Activated T-cell treated with anti-CD3 and anti-CD28 coated beads, Interleukin-2, amount 50 U/mL, for 48 hours (primary cell): ENCODE data around the gene TMPRSS13.
A peak's percentile ranks its signal among the peaks of the same experiment; 100 is the strongest.

Experiments
- DNase-seq, 2 experiments: peaks; one replicate each; pipeline ENCODE4 v3.0.0-alpha.2; 2020

The TMPRSS13 gene

DNA sequence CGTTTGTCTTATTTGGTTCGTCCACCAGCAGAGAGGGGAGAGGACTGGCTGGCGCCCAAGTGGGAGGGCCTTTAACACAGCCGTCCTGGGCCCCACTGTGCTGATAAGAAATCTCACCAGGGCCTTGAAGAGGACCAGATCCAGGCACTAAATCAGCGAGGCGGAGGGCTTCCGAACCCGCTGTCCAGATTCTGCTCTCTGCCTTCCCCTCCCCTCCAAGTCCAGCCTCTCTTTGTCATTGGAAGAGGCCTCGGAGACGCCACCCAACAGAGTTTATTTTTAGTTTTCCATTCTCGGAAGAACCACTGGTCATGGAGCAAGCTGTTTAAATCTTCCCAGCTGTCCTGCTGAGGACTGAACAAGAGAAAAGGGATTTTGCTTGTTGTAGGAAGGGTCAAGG lies 43.4 kb downstream of the TMPRSS13 start:
- DNase-seq, result no peak

GRCh38 chr11:117884994-117885393 lies 44.2 kb downstream of the TMPRSS13 start:
- DNase-seq, result peak; percentile 34 to 50

- DNase-seq, result peak in 1 of 2 experiments; percentile 8
Measured at GRCh38 chr11:117883063-117883462, 46.1 kb downstream of the TMPRSS13 start.

GRCh38 chr11:117882311-117882905 lies 46.8 kb downstream of the TMPRSS13 start:
- DNase-seq, result peak in 1 of 2 experiments; percentile 7

GRCh38 chr11:117881217-117881616 lies 48.0 kb downstream of the TMPRSS13 start:
- peak in 1 of 2 experiments; percentile 7 for DNase-seq

GRCh38 chr11:117879516-117880480 lies 49.4 kb downstream of the TMPRSS13 start:
- DNase-seq, result peak in 1 of 2 experiments; percentile 9

DNA sequence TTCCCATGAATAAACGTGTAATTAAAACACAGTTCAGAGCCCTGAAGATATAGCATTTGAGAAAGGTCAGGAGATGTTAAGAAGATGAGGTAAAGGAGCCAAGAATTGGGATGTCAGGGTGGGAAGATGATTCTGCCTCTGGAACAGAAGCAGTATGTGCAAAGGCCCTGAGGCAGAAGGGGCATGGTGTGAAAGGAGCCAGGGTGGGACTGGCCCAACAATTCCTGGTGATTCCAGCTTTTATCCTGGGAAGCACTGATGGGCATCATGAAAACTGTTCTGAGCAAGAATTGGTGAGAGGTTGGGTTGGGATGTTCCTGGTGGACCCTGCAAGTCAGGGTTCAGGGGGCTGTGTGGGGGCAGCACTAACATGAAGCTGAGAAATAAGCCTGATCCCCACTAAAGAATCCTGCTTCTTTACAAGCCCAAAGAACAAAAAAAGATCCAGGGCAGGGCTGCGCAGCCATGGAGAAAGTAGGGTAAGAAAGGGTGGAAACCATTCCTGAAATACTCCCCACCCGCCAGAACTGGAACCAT lies 50.2 kb downstream of the TMPRSS13 start:
- DNase-seq, result peak in 1 of 2 experiments; percentile 4

GRCh38 chr11:117878314-117878938 lies 50.8 kb downstream of the TMPRSS13 start:
- DNase-seq, result peak in 1 of 2 experiments; percentile 9

DNA sequence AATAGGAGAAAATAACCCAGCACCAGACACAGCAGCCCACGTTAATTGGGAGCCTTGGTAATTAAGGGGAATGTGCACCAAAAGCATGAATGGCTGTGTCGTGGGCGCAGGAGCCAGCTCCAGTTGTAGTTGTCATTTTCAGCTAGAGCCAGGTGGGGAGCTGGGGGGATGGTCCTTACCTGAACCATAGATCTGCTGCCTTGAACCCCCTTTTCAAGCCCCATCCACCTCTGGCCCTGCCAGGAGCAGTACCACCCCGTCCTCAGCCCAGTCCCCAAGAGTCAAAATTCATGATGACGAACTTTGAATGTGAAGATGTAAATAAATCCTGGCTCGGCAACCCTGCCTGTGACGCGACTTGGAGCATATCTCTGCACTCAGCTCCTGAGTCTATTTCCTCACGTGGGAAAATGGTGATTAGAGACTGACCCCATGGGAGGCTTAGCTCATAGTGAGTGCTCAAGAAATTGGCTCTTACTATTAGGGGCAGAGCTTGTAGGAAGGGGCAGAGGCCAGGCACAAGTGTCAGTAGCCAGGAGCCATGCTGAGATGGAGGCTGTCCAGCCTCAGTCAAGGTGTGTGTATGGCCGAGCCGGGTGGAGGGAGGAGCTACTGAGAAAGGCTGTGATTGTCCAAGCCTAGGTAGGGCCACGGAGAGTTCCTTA lies 52.0 kb downstream of the TMPRSS13 start:
- peak in 1 of 2 experiments; percentile 11 for DNase-seq

DNA sequence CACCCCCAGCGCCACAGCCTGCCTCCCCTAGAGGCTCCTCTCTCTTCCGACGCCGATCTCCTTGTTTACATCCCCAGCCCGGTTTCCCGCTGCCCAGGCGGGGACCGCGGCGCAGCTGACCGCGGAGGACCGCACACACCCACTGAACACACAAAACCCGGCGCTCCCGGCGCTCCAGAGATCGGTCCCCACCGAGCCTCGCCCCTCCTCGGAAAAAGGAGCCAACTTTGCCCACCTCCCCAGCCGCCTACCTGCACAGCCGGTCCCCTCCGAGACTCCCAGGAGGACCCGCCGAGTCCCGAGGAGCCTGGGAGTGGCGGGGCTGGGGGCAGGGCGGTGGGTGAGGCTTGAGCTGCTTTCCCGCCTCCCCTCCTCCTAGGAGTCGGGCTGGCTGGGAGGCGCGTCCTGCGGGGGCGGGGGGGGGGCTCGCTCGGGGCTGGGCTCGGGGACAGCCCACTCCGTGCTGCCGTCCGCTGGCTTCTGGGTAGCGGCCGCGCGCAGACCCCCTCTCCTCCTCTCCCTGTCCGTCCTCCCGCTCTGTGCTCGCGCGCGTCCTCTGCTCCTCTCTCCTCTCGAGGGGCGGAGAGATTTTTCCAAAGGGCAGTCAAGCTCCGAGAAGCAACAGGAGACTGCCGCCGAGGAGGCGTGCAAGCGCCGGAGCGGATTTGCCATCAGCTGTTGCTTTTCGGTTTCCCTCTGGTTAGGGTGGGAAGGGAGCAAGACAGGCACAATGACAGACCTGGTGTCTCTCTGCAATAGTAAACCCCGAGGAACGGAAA lies 52.7 kb downstream of the TMPRSS13 start, which contains the start of gene FXYD6:
FXYD6 (minus strand) TSS at position 318 of the 779 bp plus-strand sequence. CDS start 33,882 bp downstream, outside the sequence.
- peak in 1 of 2 experiments; percentile 31 for DNase-seq

- DNase-seq, result no peak
Measured at GRCh38 chr11:117876059-117876340, 53.2 kb downstream of the TMPRSS13 start.

DNA sequence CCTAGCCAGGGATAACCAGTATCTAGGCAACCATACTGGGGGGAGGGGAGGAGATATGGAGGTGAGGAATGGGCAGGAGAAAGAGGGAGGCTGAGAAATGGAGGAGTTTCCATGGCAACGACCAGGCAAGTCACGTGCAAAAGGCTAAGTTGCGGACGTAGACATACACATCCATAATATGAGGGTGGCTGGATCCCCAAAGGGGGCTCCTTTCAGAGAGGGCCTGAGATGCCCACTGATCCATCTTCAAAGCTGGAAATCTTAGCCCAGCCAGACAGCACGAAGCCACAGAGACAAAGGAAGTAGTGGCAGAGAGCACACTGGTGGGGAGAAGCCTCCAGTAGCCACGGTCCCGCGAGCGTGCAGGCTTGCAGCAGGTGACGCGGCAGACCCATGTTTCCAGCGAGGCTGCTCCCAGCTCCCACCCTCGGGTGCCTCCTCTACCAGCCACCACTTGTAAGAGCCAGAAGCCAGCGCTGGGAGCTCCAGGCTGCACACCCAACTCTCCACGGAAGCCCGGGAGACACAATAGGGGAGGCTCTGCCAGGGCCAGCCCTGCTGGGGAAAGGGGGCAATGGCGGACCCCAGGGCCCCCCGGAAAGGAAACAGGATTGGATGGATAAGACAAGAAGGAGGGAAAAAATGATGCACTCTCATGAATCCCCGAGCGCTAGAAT lies 53.7 kb downstream of the TMPRSS13 start:
- DNase-seq, result peak in 1 of 2 experiments; percentile 42

DNA sequence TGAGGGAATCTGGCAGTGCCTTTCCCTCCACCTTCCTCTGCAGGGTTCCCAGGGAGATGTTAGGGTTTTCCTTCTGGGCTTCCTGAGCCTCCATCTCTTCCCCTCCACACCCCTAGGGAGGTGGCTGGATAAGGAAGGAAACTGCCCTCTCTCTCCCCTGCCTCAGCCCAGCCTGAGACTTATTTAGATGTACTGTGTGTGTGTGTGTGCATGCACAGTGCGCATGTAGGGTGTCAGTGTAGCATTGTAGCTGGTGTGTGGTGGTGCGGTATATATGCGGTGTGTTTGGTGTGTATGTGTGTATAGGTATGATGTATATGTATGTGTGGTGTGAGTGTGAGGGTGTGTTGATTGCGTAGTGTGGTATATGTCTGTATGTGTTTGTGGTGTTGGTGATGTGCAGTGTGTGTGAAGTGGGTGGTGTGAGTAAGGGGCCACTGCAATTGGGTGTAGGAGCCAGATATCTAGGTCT lies 54.3 kb downstream of the TMPRSS13 start:
- DNase-seq, result no peak

- no peak for DNase-seq
Measured at GRCh38 chr11:117874253-117874909, 54.8 kb downstream of the TMPRSS13 start.

DNA sequence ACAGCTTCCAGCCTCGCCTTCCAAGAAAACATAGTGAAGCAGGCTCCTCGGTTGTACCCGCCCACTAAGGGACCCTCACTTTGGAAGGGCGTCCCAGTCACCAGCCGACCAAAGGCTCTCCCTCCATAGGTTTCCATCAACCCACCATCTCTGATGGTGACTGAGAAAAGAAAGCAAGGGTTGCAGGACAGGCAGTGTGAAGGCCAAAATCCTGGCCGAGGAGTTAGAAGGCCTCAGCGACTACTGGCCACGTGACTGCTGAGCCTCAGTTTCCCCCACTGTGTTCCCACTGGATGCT lies 55.4 kb downstream of the TMPRSS13 start:
- DNase-seq, result no peak

DNA sequence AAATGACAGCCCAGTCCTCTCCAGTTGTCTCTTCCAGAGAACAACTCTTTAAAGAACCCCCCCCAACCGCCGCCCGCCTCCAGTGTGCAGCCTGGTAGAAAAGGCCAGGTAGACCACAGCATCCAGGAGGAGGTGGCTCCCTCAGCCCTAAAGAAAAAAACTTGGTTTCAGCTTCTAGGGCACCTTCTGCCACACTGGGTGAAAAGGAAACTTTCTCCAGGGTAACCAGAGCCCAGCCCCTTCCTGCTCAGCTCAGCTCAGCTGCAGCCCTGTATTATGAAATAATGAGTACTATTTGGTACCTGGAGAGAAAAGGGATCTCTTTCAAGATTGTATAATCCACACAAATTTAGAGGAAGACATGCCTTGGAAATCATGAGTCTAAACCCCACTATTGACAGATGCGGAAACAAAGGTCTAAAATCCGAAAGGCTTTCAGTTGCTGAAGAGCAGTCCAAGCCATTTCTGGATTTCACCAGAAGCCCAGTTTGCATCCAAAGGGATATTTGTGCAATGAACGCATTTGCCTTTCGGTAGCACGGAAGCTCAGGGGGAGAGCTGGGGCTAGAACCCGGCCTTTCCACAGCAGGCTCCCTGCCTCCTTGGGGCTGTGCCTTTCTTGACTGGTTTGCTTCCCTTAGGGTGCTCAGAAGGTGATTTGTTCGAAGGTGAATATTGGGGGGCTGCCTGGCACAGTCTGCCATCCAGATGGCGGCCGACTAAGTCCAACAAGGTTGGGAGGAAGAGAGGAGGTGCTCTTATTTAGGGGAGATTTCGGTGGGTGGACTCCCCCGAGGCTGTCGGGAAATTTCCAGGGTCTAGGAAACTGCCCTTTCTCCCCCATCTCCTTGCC lies 56.0 kb downstream of the TMPRSS13 start:
- peak in 1 of 2 experiments; percentile 7 for DNase-seq

DNA sequence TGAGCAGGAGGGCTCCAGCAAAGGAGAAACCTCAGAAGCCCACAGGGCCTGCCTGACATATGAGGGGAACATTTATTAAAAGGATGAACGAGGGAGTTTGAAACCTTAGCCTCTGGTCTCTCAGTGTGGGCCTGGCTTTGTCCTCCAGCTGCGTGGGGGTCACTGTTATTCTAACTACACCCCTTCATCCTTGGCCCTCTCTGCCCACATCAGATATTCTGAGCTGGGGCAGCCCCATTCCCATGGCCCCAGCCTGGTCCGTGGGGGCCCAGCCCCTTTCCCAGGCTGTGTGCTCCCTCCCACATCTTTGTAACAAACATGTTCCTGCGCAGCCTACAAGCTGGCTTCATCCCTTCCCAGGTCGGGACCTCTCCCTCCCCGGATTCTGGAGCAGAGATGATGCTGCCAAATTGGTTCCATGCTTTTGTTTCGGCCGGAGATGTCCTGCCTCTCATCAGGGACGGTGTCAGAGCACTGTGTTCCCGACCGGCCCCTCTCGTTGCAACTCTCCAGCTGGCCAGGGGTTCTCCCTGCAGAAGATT lies 56.7 kb downstream of the TMPRSS13 start:
- DNase-seq, result no peak

DNA sequence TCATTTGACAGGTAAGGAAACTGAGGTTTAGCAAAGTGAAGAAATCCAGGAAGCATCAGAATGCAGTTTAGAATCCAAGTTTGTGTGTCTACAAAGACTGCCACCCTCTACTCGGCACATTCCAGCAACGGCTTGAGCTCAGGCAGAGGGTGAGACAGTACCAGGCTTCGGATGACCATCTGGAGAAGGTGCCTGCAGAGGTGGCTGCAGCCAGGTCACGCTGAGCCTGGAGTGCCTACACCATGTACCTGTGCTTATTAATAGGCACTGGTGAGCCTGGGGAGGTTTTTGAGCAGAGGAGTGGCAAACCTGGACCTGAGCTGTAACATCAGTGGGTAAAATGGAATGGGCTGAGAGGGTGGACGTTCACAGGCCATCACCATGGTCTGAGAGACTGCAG lies 57.4 kb downstream of the TMPRSS13 start:
- no peak for DNase-seq

- DNase-seq, result no peak
Measured at GRCh38 chr11:117871160-117871559, 58.0 kb downstream of the TMPRSS13 start.
